Left lung (tissue), 10 donors: ENCODE measurements around the gene CSF1R. TPM values are rescaled to one million over a fixed set of nuclear protein-coding genes. Genes with fewer than 3 reads are reported as not detected.

Experiments used
- ATAC-seq: fragments of 200-7000 bp; cut with Tn5 transposase; one replicate; pipeline ENCODE4 v1.9.1; 2020; ENCODE audit warnings: moderate library complexity
- DNase-seq, 4 donors: peaks; one replicate each; pipeline ENCODE4 v3.0.0-alpha.2; 2013 to 2020
- H3K27ac ChIP-seq, 2 donors: fragments of 200-600 bp; sonication (generic) in 1 of 2; one replicate each; pipeline versions ENCODE4 v1.5.0 to v1.8.0; 2020 to 2021
- H3K27me3 ChIP-seq, 2 donors: fragments of 200-600 bp; sonication (generic) in 1 of 2; one replicate each; pipeline versions ENCODE4 v1.5.0 to v1.8.0; 2020 to 2021
- H3K36me3 ChIP-seq, 2 donors: fragments of 200-600 bp; sonication (generic) in 1 of 2; one replicate each; pipeline versions ENCODE4 v1.5.0 to v1.8.0; 2020 to 2021
- H3K4me1 ChIP-seq, 2 donors: fragments of 200-600 bp; one replicate each; pipeline ENCODE4 v1.8.0; 2021
- H3K4me3 ChIP-seq, 2 donors: fragments of 200-600 bp; sonication (generic) in 1 of 2; one replicate each; pipeline versions ENCODE4 v1.5.0 to v1.8.0; 2020 to 2021; ENCODE audit warnings: mild to moderate bottlenecking in 1 of 2
- H3K9me3 ChIP-seq, 2 donors: fragments of 200-600 bp; sonication (generic) in 1 of 2; one replicate each; pipeline versions ENCODE4 v1.5.0 to v1.8.0; 2020 to 2021
- intact Hi-C, 2 donors: fragments of 100-400 bp; cut with DNase I; formaldehyde crosslinking; loops; one replicate each; pipeline versions ENCODE4 v1.11.2 to v1.14.2; 2022
- polyA plus RNA-seq, 6 donors: library from polyadenylated mRNA; unstranded; fragments of 120-200 nt; gene quantifications; one replicate each; pipeline ENCODE4 v1.2.1, GENCODE V29; 2013; ENCODE audit not compliant: insufficient read length in 6 of 6
- total RNA-seq, 2 donors: library from RNA; stranded (reverse); fragmentation: NEBNext Ultra II Directional; extraction: Animal tissue kit (Norgen Biotek cat#: 25700); gene quantifications; one replicate each; pipeline ENCODE4 v1.2.1, GENCODE V29; 2021
- TF ChIP-seq, protein P1 (sequence below), 2 donors: fragments of 200-600 bp; sonication (generic) in 1 of 2; IDR thresholded peaks; one replicate each; pipeline versions ENCODE4 v1.5.0 to v1.8.0; 2021; ENCODE audit warnings: antibody characterized with exemption in 2 of 2
- donor health status: DM: no; HTN: yes; CAD: no.
- donor health status: DM: no; HTN: no; CAD: no.

CSF1R gene
- total and polyA plus RNA-seq, 8 donors = 22.7 to 93.1 (median 26.0) TPM

- ATAC-seq (no peak), DNase-seq (peak in 1 of 4 donors; percentile 25)
- no peak overlapping the region for H3K4me3 ChIP-seq
- intact Hi-C loops = no loop called here
- H3K36me3 ChIP-seq = peaks cover 0 to 23% of the 10 kb centered on the region in 2 donors
- TF ChIP-seq, protein P1, sequence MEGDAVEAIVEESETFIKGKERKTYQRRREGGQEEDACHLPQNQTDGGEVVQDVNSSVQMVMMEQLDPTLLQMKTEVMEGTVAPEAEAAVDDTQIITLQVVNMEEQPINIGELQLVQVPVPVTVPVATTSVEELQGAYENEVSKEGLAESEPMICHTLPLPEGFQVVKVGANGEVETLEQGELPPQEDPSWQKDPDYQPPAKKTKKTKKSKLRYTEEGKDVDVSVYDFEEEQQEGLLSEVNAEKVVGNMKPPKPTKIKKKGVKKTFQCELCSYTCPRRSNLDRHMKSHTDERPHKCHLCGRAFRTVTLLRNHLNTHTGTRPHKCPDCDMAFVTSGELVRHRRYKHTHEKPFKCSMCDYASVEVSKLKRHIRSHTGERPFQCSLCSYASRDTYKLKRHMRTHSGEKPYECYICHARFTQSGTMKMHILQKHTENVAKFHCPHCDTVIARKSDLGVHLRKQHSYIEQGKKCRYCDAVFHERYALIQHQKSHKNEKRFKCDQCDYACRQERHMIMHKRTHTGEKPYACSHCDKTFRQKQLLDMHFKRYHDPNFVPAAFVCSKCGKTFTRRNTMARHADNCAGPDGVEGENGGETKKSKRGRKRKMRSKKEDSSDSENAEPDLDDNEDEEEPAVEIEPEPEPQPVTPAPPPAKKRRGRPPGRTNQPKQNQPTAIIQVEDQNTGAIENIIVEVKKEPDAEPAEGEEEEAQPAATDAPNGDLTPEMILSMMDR (IDR thresholded peaks at IDR 0.05) = no peak
- H3K4me1 ChIP-seq = peaks cover 0 to 25% of the 10 kb centered on the region in 2 donors
- no peak overlapping the region for H3K27ac ChIP-seq
- no peaks in the 10 kb centered on the region for H3K9me3 ChIP-seq
- H3K27me3 ChIP-seq = no peaks in the 10 kb centered on the region
Observed at GRCh38 chr5:150120617-150121447, 34.5 kb upstream of the CSF1R start.

GRCh38 chr5:150120062-150120441 is 33.7 kb upstream of the CSF1R start:
- DNase-seq (peak in 1 of 4 donors; percentile 11), ATAC-seq (no peak)
- H3K4me3 ChIP-seq = no peak overlapping the region
- H3K36me3 ChIP-seq = peaks cover 0 to 22% of the 10 kb centered on the region in 2 donors
- TF ChIP-seq, protein P1 (IDR thresholded peaks at IDR 0.05) = no peak
- H3K9me3 ChIP-seq = no peaks in the 10 kb centered on the region
- H3K4me1 ChIP-seq = peaks cover 0 to 25% of the 10 kb centered on the region in 2 donors
- intact Hi-C loops = no loop called here
- H3K27ac ChIP-seq = no peak overlapping the region
- H3K27me3 ChIP-seq = no peaks in the 10 kb centered on the region

DNA sequence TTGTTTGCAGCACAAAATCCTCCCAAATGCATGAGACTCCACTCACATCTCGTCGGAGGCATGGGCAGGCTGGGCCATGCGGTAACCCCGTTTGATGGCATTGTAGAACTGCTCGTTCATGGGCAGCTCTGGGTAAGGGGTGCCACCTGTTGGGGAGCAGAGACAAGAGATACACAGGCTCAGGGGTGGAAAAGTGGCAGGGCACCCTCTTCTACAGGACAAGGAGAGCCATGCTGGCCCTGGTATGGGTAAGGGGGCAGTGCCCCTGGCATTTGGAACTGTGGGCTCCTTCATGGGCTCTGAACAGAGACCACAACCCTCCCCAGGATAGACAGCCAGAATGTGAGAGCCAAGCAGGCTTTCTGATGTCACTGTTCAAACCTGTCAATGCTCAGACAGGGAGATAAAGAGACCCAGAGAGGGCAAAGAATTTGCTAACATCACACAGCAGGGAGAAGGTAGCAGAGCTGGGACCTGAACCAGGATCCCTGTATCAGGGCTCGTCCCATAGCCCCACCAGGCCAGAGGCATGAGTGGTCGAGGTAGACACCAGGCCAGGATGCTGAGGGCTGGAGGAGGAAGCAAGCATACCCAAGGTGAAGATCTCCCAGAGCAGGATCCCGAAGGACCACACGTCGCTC is 33.2 kb upstream of the CSF1R start:
- Histone ChIP-seq H3K9me3 (no peaks in the 10 kb centered on the region), H3K4me3 (no peak overlapping the region), H3K4me1 (peaks cover 0 to 25% of the 10 kb centered on the region in 2 donors), H3K36me3 (peaks cover 0 to 22% of the 10 kb centered on the region in 2 donors), H3K27ac (no peak overlapping the region), H3K27me3 (no peaks in the 10 kb centered on the region)
- TF ChIP-seq, protein P1 (IDR thresholded peaks at IDR 0.05) = no peak
- DNase-seq (peak in 1 of 4 donors; percentile 32), ATAC-seq (no peak)
- intact Hi-C loops = no loop called here

GRCh38 chr5:150118561-150119229 is 32.3 kb upstream of the CSF1R start:
- DNase-seq = peak in 1 of 4 donors; percentile 30
- Histone ChIP-seq H3K27me3 (no peaks in the 10 kb centered on the region), H3K4me3 (no peak overlapping the region), H3K9me3 (no peaks in the 10 kb centered on the region), H3K4me1 (peaks cover 0 to 18% of the 10 kb centered on the region in 2 donors), H3K27ac (no peak overlapping the region), H3K36me3 (peaks cover 0 to 13% of the 10 kb centered on the region in 2 donors)
- ATAC-seq = no peak
- TF ChIP-seq, protein P1 (IDR thresholded peaks at IDR 0.05) = no peak
- intact Hi-C loops = no loop called here
